Endothelial cell of umbilical vein (primary cell): ENCODE data around the gene FBLN2. TPM values are rescaled to one million over a fixed set of nuclear protein-coding genes. Genes with fewer than 3 reads are reported as not detected.

Experiments used
- BruUV-seq: library from RNA; stranded (reverse); fragments of 400-500 nt; replicated peaks from 2 replicates; lab custom pipeline; 2021; lab: Mats Ljungman, UMichigan
- CTCF ChIA-PET: fragments of 300-600, 350-600 bp; sonication (Branson Sonifier 250); formaldehyde crosslinking; loops from one replicate; lab custom pipeline; 2021; ENCODE audit warnings: antibody characterized with exemption, inconsistent platforms; lab: Charles Lee
- POLR2A ChIA-PET: fragments of 300-600, 350-600 bp; sonication (Branson Sonifier 250); formaldehyde crosslinking; loops from one replicate; lab custom pipeline; 2021; ENCODE audit warnings: antibody characterized with exemption, inconsistent platforms; lab: Charles Lee
- DNase-seq: peaks from one replicate; pipeline ENCODE4 v3.0.0-alpha.2; 2011; ENCODE audit warnings: low read depth, low spot score
- FAIRE-seq: peaks from 2 replicates; lab custom pipeline; 2011; peaks lifted over from hg19 to GRCh38; lab: Jason Lieb, UNC
- H2AFZ ChIP-seq: 2 replicates; pipeline ENCODE4 v1.6.0; 2012; ENCODE audit warnings: low read depth, low read length, control low read depth, inconsistent platforms
- H3K27ac ChIP-seq: 2 replicates; pipeline ENCODE4 v1.5.1; 2011; ENCODE audit warnings: low read depth, mild to moderate bottlenecking, control low read depth, low read length, moderate library complexity; ENCODE audit not compliant: insufficient read depth
- H3K27me3 ChIP-seq, 2 experiments: 2 replicates each; pipeline versions ENCODE4 v1.6.0 to v1.6.1; 2011; ENCODE audit warnings: low read length in 2 of 2, mixed read lengths in 1 of 2; ENCODE audit not compliant: control insufficient read depth in 2 of 2, insufficient read depth in 2 of 2
- H3K36me3 ChIP-seq, 2 experiments: 2 replicates in 1 of 2; 3 replicates in 1 of 2; pipeline ENCODE4 v1.5.1; 2011; ENCODE audit warnings: low read length in 2 of 2, mild to moderate bottlenecking in 1 of 2, moderate library complexity in 1 of 2; ENCODE audit not compliant: control insufficient read depth in 2 of 2, insufficient read depth in 2 of 2; ENCODE audit errors: extremely low read depth in 1 of 2
- H3K4me1 ChIP-seq: 3 replicates; pipeline ENCODE4 v1.5.1; 2011; ENCODE audit warnings: mild to moderate bottlenecking, low read length; ENCODE audit not compliant: control insufficient read depth, insufficient read depth; ENCODE audit errors: extremely low read depth
- H3K4me2 ChIP-seq: 2 replicates; pipeline ENCODE4 v1.6.1; 2011; ENCODE audit warnings: low read length, control low read depth, mixed read lengths; ENCODE audit not compliant: insufficient read depth
- H3K4me3 ChIP-seq, 3 experiments: fragments of 200-600 bp in 1 of 3; sonication (generic), shearing (Covaris generic) in 1 of 3; replicated peaks in 1 of 3; 2 replicates each; pipeline ENCODE4 v1.5.1; 2011 to 2016; ENCODE audit warnings: control low read depth in 3 of 3, low read length in 3 of 3, mild to moderate bottlenecking in 2 of 3, inconsistent platforms in 1 of 3, low read depth in 1 of 3, moderate library complexity in 1 of 3; ENCODE audit not compliant: insufficient read depth in 1 of 3
- H3K79me2 ChIP-seq: 2 replicates; pipeline ENCODE4 v1.6.0; 2012; ENCODE audit warnings: low read length, inconsistent platforms; ENCODE audit not compliant: control insufficient read depth, insufficient read depth
- H3K9ac ChIP-seq: replicated peaks from 2 replicates; pipeline ENCODE3; 2011; ENCODE audit warnings: low read length, control low read depth; ENCODE audit not compliant: insufficient read depth; ENCODE audit errors: extremely low read depth
- H3K9me1 ChIP-seq: replicated peaks from 3 replicates; pipeline ENCODE4 v1.6.0; 2011; ENCODE audit warnings: mild to moderate bottlenecking, low read length; ENCODE audit not compliant: control insufficient read depth, insufficient read depth; ENCODE audit errors: extremely low read depth
- H3K9me3 ChIP-seq: replicated peaks from 2 replicates; pipeline ENCODE4 v1.5.1; 2012; ENCODE audit warnings: low read length, inconsistent platforms; ENCODE audit not compliant: control insufficient read depth, insufficient read depth
- H4K20me1 ChIP-seq: replicated peaks from 2 replicates; pipeline ENCODE3; 2011; ENCODE audit warnings: mild to moderate bottlenecking, low read length; ENCODE audit not compliant: control insufficient read depth, insufficient read depth; ENCODE audit errors: extremely low read depth
- CTCF ChIP-seq, 2 donors: IDR thresholded peaks; 1 replicate in 1 of 2; 2 replicates in 1 of 2; pipeline ENCODE4 v1.5.1; 2011; ENCODE audit warnings: low read length in 2 of 2, mild to moderate bottlenecking in 2 of 2, moderate library complexity in 2 of 2, control low read depth in 1 of 2, inconsistent platforms in 1 of 2, low read depth in 1 of 2; ENCODE audit not compliant: insufficient read depth in 1 of 2; ENCODE audit errors: extremely low read depth in 1 of 2
- EZH2 ChIP-seq: IDR thresholded peaks from 2 replicates; pipeline ENCODE4 v1.6.1; 2012; ENCODE audit warnings: borderline replicate concordance, low read depth, mild to moderate bottlenecking, moderate library complexity, low read length, inconsistent platforms; ENCODE audit not compliant: severe bottlenecking
- FOS ChIP-seq: IDR thresholded peaks from 2 replicates; pipeline ENCODE4 v1.6.1; 2011; ENCODE audit warnings: mild to moderate bottlenecking, low read length, moderate library complexity, borderline replicate concordance; ENCODE audit not compliant: insufficient read depth
- GATA2 ChIP-seq: IDR thresholded peaks from 2 replicates; pipeline ENCODE4 v1.7.0; 2011; ENCODE audit warnings: low read depth, mild to moderate bottlenecking, moderate library complexity, mixed read lengths, low read length; ENCODE audit not compliant: insufficient read length, insufficient read depth
- JUN ChIP-seq: IDR thresholded peaks from 2 replicates; pipeline ENCODE4 v1.6.1; 2011; ENCODE audit warnings: borderline replicate concordance, low read depth; ENCODE audit not compliant: insufficient read length, insufficient read depth
- MAX ChIP-seq: IDR thresholded peaks from 2 replicates; pipeline ENCODE4 v1.6.1; 2011; ENCODE audit not compliant: insufficient read depth, insufficient read length
- MYC ChIP-seq: IDR thresholded peaks from one replicate; pipeline ENCODE4 v1.6.1; 2011; ENCODE audit warnings: mild to moderate bottlenecking, low read depth, low read length
- POLR2A ChIP-seq: IDR thresholded peaks from 2 replicates; pipeline ENCODE4 v1.6.1; 2012; ENCODE audit warnings: low read depth, mild to moderate bottlenecking, control low read depth, low read length
- POLR2AphosphoS5 ChIP-seq: IDR thresholded peaks from 2 replicates; pipeline ENCODE4 v1.6.1; 2012; ENCODE audit warnings: low read depth, mild to moderate bottlenecking, control low read depth, low read length, moderate library complexity; ENCODE audit not compliant: insufficient read depth
- dilution Hi-C: fragments of 300-500 bp; cut with MboI; formaldehyde crosslinking; loops from one replicate; pipeline ENCODE4 v1.15.0; 2019; ENCODE audit warnings: low sequenced_read_pairs; ENCODE audit not compliant: extremely low pct_ligation_motif_present
- intact Hi-C: fragments of 100-400 bp; cut with micrococcal nuclease; formaldehyde crosslinking; loops from one replicate; pipeline ENCODE4 v1.10.0; 2022
- polyA plus RNA-seq, 4 experiments: library from polyadenylated mRNA; depleted of rRNA in 3 of 4; stranded (reverse) in 3 of 4; unstranded in 1 of 4; fragments of >200 nt; gene quantifications; 2 replicates each; pipeline versions ENCODE4 v1.2.1 to v1.2.3, GENCODE V29; 2011 to 2012; ENCODE audit warnings: missing spikeins in 1 of 4
- total RNA-seq: library from RNA; stranded (reverse); gene quantifications from 2 replicates; pipeline ENCODE4 v1.2.3, GENCODE V29; 2021

Gene FBLN2
- total and polyA plus RNA-seq, 2 donors (not counting 3 experiments of a cell fraction or from before 2014, with no cell fraction given), result 1.4 to 1.9 TPM

GRCh38 chr3:13657660-13658435 is 108.9 kb downstream of the FBLN2 start:
- ChIA-PET POLR2A (no interaction called here), CTCF (interaction anchor here (0.8 to 5.7 kb wide), 27 partner anchors 9 to 1123 kb away, joined by 3 to 32 read pairs (median 5); partner anchors contain the start of genes HDAC11 and WNT7A)
- TF ChIP-seq CTCF (IDR thresholded peaks at IDR 0.05; ENCODE audit: extremely low read depth in 1 of 2, insufficient read depth in 1 of 2, low read depth in 1 of 2, low read length in 2 of 2) (peak; percentile 76 to 92), MAX (no peak)
- Histone ChIP-seq H4K20me1 (no peaks in the 10 kb centered on the region), H3K79me2 (no peaks in the 10 kb centered on the region), H3K4me3 (no peak overlapping the region), H3K27me3 (no peaks in the 10 kb centered on the region), H3K9ac (no peak overlapping the region), H3K36me3 (no peaks in the 10 kb centered on the region), H3K4me1 (no peaks in the 10 kb centered on the region), H3K9me3 (no peaks in the 10 kb centered on the region), H2AFZ (no peak overlapping the region), H3K4me2 (no peak overlapping the region), H3K27ac (no peak overlapping the region), H3K9me1 (no peaks in the 10 kb centered on the region)
- peak; percentile 29 for DNase-seq
- no TSS peak for BruUV-seq
- intact Hi-C loops, result loop anchor here (1.0 to 10.0 kb wide), 3 partner anchors 222 to 807 kb away; partner anchors contain the start of genes CHCHD4 and WNT7A
- peak; percentile 77 for FAIRE-seq
- dilution Hi-C loops, result no loop called here

- TF ChIP-seq JUN, result no peak
- TF ChIP-seq FOS, result no peak
- no peak for TF ChIP-seq GATA2
- TF ChIP-seq CTCF (IDR thresholded peaks at IDR 0.05; ENCODE audit: extremely low read depth in 1 of 2, insufficient read depth in 1 of 2, low read depth in 1 of 2, low read length in 2 of 2), result no peak
- TF ChIP-seq MYC, result no peak
- no peak for TF ChIP-seq POLR2A
- TF ChIP-seq POLR2AphosphoS5, result no peak
- no peak for TF ChIP-seq EZH2
- no peak for TF ChIP-seq MAX
- no peaks in the 10 kb centered on the region for H3K9me3 ChIP-seq
- FAIRE-seq (no peak), DNase-seq (no peak)
- ChIA-PET CTCF (interaction anchor here (1.0 to 5.7 kb wide), 13 partner anchors 10 to 567 kb away, joined by 3 to 32 read pairs (median 6); partner anchors contain the start of gene WNT7A), POLR2A (no interaction called here)
- dilution Hi-C loops, result no loop called here
- H3K4me3 ChIP-seq, result no peak overlapping the region
- no peak overlapping the region for H3K9ac ChIP-seq
- H3K27me3 ChIP-seq, result no peaks in the 10 kb centered on the region
- no TSS peak for BruUV-seq
- H3K27ac ChIP-seq, result no peak overlapping the region
- H3K4me2 ChIP-seq, result no peak overlapping the region
- H3K4me1 ChIP-seq, result no peaks in the 10 kb centered on the region
- no peak overlapping the region for H2AFZ ChIP-seq
- intact Hi-C loops, result loop anchor here (5.0 to 10.0 kb wide), 2 partner anchors 464 to 806 kb away; partner anchors contain the start of gene CHCHD4
- H4K20me1 ChIP-seq, result no peaks in the 10 kb centered on the region
- no peaks in the 10 kb centered on the region for H3K79me2 ChIP-seq
- no peaks in the 10 kb centered on the region for H3K9me1 ChIP-seq
- no peaks in the 10 kb centered on the region for H3K36me3 ChIP-seq
Measured at GRCh38 chr3:13658681-13659080, 109.8 kb downstream of the FBLN2 start.
